GM21825 (cell line): ENCODE measurements around the gene EFCAB12.
"Not testable (repeated sequence)": the region's sequence is repeated elsewhere in the genome, so short reads cannot be mapped to it uniquely, and the experiment has no call there.

Experiments
- ATAC-seq: cut with Tn5 transposase; IDR thresholded peaks from one replicate; pipeline ENCODE4 v1.9.1; 2021; ENCODE audit warnings: mild to moderate bottlenecking, moderate library complexity; ENCODE audit not compliant: unreplicated experiment

EFCAB12 gene

DNA sequence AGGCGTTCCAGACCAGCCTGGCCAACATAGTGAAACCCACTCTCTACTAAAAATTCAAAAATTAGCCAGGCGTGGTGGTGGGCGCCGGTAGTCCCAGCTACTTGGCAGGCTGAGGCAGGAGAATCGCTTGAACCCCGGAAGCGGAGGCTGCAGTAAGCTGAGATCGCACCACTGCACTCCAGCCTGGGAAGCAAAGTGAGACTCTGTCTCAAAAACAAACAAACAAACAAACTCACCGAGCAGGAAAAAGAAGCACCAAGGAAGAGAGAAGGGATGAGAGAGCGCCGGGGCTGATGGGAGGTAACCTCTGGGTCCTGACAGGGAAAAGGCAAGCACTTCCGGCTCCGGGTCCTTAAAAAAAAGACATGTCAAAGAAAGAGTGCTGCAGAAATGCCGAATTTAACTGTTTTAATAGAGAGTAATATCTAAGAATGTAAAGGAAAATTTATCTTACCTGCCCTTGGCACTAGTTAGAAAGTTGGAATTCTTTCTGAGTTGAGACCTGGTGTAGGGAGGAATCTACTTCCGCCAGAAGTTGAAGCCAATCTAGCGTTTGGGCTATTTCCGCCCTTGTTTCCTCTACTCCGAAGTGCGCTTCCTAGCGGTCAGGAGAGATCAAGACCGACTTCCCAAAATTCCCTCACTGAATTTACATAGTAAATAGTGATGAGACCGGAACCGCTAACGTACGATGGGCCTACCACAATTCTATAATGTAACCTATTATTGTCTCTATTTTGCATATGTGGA, 29.1 kb downstream of the EFCAB12 start:
- ATAC-seq = peak; percentile 62

DNA sequence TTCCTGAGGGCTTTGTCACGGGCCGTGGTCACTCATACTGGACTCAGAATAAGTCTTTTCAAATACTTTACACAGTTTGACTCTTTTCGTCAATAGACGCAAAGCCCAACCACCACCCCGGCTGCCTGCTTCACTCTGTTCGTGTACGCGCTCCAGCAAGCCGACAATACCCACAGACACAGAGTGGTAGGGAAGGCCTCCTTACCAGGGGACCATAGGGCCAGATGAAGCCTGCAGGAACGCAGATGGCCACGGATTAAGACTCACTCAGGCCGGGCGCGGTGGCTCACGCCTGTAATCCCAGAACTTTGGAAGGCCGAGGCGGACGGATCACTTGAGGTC, 29.7 kb downstream of the EFCAB12 start:
- ATAC-seq = no peak

DNA sequence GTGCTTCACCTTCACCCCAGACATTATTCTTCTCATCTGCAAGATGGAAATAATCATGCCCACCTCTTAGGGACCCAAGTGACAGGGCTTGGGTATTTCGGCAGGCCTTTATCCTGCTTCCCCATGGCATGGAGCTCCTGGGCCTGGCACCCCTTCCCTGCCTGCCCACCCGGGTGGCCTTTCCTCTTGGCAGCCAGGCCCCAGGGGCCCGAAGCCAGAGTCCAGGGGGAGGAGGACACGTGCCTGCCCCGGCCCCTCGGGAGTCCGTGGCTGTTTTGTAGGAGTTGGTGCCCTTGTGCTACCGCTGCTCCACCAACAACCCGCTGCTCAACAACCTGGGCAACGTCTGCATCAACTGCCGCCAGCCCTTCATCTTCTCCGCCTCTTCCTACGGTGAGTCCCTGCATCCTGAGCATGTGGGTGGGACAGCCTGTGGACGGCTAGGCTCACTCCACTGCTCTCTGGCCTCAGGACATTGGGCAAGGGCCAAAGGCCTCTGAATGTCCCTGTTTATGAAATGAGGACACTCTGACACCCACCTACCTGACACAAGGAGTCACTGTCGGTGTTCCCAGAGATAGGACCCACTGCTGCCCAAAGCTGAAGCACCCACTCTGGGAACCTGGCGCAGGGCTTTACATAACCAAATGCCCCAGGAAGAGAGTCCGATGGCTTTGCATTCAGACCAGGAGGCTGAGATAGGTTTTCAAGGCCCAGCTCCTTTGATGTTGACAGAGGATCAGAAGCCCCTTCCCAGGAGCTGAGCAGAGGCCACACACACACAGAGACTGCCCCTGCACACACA, 34.5 kb downstream of the EFCAB12 start:
- not testable (repeated sequence) for ATAC-seq

DNA sequence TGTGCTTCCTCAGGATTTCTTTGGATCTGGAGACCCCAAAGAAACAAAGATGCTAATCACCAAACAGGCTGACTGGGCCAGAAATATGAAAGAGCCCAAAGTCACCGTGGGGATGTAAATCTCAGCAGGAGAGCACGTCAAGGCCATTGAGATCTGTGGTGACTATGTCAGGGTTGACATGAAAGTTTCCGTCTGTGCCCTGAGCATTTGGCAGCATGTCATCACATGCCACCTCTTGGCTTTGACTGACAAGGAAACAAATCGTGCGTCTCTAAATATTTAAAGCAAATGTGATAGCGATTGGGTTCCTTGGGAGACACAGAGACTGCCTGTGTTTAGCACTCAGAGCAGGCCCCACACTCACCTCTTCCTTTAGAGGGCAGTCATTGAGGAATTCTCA, 35.2 kb downstream of the EFCAB12 start:
- no peak for ATAC-seq

DNA sequence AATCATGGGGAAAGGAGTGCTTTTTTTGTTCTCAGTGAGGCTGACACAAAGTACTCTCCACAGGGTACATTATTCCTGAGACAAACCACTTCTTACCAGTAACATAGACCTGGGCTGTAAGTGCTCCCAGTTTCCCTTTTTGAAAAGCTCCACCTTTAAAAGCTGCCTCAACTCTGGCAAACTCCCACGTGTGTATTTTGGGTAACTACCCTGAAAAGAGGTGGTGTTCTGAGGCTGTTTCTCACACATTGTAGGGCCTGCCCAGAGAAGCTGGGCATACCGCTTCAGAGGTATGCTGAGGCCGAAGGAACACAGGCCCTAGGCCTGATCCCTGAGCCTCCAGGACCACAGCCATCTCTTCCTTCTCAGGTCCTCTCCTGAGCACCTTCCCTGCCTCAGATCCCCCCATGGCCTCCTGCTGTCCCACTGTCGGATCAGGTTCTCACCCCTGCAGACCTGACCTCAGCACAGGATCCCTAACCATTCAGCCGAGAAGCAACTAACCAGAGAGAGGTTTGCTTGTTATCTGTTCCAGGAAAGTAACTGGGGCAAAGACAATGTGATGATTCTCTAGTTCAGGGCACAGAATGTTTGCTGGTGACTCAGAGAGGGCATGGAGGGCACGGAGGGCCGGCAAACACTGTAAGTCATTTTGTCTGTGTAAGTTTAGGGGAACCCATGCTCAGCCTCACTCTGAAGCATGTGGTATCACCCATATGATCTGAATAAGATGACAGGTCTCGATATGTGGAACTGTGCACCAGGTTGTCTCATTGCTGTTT, 36.1 kb downstream of the EFCAB12 start:
- not testable (repeated sequence) for ATAC-seq

DNA sequence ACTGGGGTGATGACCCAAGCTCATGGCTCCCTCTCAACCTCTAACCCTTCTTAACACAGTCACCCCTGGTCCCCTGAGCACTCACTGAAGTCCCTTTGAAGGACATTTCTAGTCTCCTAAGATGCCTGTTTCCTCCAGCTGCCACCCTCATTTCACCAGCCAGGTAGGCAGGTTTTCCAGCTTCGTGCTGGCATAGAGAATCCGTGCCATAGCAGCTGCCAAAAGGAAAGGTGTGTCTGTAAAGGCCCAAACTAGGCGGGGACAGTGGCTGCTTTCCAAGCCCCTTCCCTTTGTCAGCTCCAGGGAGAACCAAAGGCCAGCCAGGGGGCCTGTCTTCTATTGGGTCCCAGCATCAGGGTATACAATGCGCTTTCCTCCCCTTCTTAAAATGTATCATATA, 36.9 kb downstream of the EFCAB12 start:
- not testable (repeated sequence) for ATAC-seq

DNA sequence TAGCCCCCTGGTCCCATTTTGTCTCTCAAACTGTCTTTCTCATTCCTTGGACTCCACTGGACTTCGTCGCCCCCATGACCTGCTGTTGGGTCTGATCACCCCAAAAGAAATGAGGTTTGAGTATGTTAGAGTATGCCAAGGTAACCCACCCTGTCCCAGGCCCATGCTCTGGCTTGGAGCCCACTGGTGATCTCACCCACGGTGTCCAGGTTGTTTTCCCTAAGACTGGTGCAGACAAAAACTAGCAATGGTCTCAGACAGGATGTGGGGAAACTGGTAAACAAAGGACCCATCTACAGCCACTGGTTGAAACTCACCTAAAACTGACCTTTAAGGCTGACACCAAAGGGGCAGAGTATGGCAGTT, 38.9 kb downstream of the EFCAB12 start:
- no peak for ATAC-seq

DNA sequence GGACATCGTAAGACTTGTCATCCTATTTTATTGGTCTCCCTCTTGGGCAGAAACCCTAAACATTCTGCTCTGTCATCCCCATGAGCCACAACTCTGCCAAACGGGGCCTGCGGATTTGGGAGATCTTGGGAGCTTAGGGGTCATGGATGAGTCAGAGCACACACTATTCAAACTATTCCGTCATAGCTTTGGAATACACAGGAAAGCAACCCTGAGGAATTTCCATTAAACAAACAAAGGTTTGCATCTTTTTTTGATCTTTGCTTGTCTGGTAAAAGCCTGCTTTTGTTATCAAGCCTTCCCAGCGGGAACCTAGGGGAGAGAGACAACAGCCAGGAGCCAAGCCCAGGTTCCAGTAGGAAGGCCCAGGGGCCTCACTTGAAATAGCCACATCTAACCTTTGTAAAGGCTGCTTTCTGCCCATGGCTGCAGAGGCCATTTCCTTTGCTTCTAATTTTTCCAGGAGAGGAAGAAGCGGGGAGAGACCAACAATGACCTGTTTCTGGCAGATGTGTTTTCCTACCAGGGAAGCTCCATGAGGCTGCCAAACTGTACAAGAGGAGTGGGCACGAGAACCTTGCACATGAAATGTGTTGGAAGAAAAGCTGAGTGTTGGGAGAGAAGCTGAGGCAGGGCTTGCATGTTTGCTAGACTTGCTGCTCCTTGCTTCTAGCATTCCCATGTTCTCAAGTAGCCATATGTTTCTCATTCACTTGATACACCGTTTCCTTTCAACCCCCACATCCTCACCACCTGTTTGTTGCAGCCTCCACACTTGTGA, 39.5 kb downstream of the EFCAB12 start:
- ATAC-seq = not testable (repeated sequence)

DNA sequence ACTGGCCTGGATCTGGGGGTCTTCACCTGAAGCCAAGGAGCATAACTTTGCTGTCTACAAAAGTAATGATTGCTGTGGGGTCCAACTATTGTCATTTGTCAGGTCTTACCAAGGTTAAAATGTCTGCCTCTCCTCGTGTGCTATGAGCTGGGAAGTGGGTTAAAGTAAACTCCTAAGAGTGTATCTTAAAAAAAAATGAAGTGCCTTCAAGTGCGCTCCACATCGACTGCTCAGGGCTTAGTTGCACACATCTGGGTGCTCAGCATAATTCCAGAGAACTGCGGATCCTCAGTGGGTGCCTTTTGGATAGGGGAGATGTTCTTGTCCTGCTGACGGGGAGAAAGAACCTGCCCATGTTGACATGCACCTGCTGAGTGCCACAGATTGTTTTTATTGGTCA, 40.9 kb downstream of the EFCAB12 start:
- ATAC-seq = no peak

DNA sequence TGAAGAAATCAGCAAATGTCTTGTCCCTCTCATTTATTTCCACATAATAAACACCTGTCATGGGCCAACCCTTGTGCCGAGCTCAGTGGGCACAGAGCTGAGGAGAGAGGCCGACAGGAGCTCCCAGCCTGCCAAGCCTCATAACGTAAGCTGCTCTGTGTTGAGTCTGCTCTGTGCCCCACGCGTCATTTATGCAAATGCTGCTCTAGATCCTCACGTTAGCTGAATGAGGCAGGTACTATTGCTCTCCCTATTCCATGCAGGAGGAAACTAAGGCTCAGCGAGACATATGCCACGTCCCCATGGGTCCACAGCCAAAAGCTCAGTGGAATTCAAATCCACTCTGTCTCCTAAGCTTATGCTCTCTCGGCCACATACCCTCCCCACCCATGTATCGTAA, 41.5 kb downstream of the EFCAB12 start:
- no peak for ATAC-seq

DNA sequence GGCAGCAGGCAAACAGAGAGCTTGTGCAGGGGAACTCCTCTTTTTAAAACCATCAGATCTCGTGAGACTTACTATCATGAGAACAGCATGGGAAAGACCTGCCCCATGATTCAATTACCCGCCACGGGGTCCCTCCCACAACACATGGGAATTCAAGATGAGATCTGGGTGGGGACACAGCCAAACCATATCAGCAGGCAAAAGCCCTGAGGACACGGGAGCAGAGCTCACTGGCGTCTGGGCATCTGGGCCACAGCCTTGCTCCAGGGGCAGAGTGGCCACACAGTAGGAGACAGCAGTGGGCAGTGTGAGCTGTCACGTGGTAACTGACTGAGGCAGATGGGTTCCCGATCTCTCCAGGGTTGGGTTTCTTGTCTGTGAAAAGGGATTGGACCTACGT, 42.9 kb downstream of the EFCAB12 start:
- ATAC-seq = not testable (repeated sequence)

DNA sequence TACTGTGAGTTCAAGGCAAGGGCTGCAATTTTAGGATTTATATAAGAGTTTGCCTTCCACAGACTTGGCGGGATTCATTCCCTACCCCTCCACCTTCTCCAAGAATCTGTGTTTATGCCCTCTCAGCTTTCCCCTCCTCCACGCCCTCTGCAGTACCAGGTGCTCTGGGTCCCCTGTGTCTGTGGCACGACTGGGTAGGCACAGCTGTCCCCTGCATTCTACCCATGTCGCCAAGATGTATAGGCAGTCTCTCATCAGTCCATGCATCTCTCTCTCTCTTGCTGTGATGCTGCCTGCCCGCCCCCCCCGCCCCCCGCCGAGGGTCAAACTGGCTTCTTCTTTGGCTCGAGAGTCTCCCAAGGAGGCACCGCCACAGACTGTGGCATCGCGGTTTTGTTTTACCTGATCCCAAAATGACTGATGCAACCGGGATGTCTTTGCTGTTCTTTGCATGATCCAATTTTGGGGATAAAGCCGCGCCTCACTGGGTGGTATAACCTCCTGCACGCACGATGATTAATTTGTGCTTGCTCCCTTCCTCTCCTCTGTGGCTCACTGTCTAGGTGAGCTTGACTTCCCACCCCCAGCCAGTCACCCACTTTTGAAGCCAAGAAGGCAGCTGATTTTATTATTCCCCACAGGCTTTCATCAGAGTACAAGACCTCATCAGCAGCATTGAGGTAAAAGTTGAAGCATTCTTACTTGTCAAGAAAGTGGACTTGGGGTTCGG, 43.7 kb downstream of the EFCAB12 start:
- ATAC-seq = no peak

DNA sequence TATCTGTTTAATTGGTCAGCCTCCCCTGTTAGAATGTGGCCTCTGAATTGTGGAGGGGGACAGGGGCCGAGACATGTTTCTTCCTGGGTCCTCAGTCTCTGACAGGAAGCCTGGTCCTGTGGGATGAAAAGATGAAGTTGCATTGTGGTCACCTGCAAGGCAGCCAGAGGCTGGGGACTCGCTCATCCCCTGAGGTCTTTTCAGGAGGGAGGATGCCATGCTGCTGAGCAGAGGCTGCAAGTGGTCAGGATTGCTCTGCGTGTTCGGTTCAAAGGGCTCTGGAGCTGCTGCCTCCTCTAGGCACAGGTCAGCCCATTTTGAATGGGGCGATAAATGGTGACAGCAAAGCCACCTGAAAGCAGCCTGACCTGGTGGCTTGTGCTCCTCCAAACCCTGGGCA, 44.3 kb downstream of the EFCAB12 start:
- ATAC-seq = not testable (repeated sequence)

DNA sequence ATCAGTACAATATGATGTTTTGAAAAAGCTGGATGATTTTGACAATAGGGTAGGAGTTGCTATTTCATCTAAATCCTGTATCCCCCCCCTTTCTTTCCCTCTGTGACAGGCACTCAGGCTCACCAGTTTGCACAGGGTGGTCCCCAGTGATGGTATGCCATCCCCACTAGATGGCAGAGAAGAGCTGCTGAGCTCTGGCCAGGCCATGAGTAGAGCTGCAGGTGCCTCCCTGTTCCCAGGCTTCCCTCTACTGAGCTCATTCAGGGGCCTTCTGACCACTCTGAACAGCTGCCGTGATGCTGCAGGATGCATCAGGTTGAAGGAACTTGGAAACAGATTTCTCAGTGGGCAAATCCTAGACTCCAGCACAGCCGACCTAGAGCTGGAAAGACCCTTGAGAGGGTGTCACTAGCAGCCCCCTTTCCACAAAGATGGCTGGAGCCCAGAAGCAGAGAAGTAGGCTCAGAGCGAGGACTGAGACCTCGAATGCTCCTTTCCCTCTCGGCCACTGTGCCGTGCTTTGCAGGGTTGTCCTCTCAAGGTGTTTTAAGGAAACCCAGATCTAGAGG, 45.1 kb downstream of the EFCAB12 start:
- peak; percentile 69 for ATAC-seq

DNA sequence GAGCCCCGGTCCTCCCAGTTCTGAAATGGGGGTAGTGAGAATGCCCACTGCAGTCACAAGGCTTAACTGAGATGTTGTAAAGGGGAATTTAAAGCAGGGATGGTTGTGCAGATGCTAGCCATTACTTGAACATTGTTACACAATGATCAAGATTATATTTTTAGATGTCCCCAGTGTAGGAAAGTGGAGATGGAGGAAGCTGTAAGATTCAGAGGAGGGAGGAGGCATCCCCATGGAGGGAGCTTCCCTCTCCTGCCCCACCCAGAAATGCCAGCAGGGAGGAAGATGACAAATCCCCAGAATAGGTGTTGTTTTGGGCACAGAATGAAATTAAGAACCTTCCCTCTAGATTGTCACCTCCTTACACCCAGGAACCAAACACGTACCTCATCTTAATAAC, 46.1 kb downstream of the EFCAB12 start:
- no peak for ATAC-seq

DNA sequence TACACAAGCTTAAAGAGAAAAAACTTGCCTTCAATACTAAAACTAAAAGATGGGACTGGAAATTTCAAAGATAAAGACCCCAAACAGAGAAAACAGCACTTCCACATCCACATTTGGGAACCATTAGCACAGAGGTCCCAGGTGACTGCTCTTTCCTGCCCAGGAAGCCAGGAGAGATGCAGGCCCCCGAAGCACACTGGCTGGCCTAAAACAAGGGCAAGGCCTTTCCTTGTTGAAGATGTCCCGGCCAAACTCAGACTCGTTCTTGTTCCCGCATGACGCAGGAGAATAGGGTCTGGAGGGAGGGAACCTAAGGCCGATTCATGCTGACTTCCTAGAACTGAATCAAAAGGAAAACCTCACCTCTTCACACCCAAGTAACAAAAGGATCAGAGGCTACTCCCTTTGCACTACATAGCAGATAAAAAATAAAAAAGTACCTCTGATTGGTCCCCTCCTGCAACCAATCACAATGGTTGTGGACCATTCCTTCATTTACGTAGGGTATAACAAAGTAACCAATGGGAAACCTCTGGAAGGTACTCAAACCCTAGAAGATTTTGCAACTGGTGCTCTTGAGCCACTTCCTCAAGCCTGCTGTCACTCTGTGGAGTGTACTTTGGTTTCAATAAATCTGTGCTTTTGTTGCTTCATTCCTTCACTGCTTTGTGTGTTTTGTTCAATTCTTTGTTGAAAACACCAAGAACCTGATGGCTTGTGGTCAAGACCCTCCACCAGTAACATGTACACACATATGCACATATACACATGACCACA, 48.7 kb downstream of the EFCAB12 start:
- no peak for ATAC-seq

DNA sequence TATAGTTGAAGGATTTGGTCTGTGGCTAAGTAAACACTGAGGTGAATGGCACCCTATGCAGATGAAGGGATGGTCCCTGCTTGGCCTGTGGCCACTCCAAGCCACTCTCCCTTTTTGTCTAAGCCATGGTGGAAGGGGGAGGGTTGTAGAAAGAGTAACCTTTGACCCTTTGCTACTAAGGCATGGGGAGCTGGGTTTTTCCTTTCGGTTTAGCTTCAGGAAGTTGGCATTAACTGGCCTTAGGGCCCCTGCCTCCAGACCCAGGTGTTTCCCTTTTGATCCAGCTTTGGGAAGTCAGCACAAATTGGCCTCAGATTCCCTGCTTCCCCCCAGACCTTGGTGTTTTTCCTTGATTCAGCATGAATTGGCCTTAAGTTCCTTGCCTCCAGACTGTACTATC, 49.5 kb downstream of the EFCAB12 start:
- ATAC-seq = no peak

DNA sequence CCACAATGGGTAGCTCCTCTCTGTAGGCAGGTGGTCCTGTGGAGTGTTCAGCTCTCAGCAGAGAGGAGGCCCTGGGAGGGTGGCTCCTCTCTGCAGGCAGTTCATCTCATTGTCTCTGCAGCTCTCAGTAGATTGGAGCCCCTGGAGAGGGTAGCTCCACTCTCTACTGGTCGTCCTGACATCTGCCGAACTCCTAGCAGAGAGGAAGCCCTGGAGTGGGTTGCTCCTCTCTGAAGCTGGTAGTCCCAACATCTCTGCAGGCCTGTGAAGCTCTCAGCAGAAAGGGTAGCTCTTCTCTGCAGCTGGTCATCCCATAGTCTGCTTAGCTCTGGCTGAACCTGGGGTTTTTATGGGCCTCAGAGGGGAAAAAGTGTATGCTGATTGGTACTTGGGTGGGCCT, 50.8 kb downstream of the EFCAB12 start:
- ATAC-seq = no peak

DNA sequence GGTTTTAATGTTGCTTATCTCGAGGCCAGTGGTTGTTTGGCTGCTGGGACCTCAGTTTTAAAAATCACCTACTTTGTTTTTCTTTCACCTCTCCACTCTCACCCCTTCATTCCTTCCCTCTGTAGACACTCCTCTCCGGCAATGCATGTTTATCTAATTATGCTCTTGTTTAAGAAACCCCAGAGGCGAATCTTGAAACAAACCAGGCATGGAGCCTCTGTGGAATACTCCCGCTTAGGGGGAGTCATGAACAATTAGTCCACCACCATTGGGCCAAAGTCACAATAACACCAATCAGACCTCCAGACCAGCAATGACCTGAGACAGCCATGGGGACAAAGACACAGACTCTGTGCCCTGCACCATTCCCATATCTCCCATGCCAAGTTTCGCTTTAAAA, 53.3 kb downstream of the EFCAB12 start:
- ATAC-seq = no peak
